SK-N-SH (cell line): ENCODE results near the gene TRPC4AP. TPM values are rescaled to one million over a fixed set of nuclear protein-coding genes. Genes with fewer than 3 reads are reported as not detected.

Experiments
- CTCF ChIA-PET: fragments of 300-600, 350-600 bp; formaldehyde crosslinking; extraction: SDS; loops from one replicate; lab custom pipeline; 2021; lab: Yijun Ruan, JAX
- POLR2A ChIA-PET: fragments of 350-600 bp; sonication (Branson Sonifier 250); formaldehyde crosslinking; extraction: SDS; loops from one replicate; lab custom pipeline; 2020; ENCODE audit warnings: antibody characterized with exemption, inconsistent platforms; lab: Yijun Ruan, JAX
- DNase-seq: peaks from one replicate; pipeline ENCODE4 v3.0.0; 2012
- H2AFZ ChIP-seq: fragments of 200-600 bp; sonication (generic); 2 replicates; pipeline ENCODE4 v1.8.1; 2016; ENCODE audit warnings: antibody characterized with exemption, mild to moderate bottlenecking, low read depth
- H3F3A ChIP-seq: fragments of 200-600 bp; sonication (generic); replicated peaks from 2 replicates; pipeline ENCODE3; 2016; ENCODE audit warnings: antibody characterized with exemption, mild to moderate bottlenecking; ENCODE audit not compliant: insufficient read depth
- H3K27ac ChIP-seq, 2 experiments: fragments of 200-500 bp in 1 of 2; fragments of 200-600 bp in 1 of 2; sonication (Bioruptor generic) in 1 of 2; sonication (generic), shearing (Covaris generic) in 1 of 2; 2 replicates each; pipeline versions ENCODE4 v1.5.1 to v1.6.1; 2014 to 2016; ENCODE audit warnings: low read depth in 2 of 2, inconsistent platforms in 1 of 2, low read length in 1 of 2, mild to moderate bottlenecking in 1 of 2, mixed read lengths in 1 of 2
- H3K27me3 ChIP-seq: fragments of 200-600 bp; sonication (generic), shearing (Covaris generic); 2 replicates; pipeline ENCODE4 v1.6.1; 2016; ENCODE audit warnings: mixed run types; ENCODE audit not compliant: insufficient read depth
- H3K36me3 ChIP-seq, 2 experiments: fragments of 200-500 bp in 1 of 2; fragments of 200-600 bp in 1 of 2; sonication (Bioruptor generic) in 1 of 2; sonication (generic) in 1 of 2; replicated peaks in 1 of 2; 2 replicates each; pipeline versions ENCODE3 to v1.5.1; 2014 to 2016; ENCODE audit warnings: low read length in 1 of 2, mild to moderate bottlenecking in 1 of 2; ENCODE audit not compliant: insufficient read depth in 2 of 2, control insufficient read depth in 1 of 2
- H3K4me1 ChIP-seq, 2 experiments: fragments of 200-500 bp in 1 of 2; fragments of 200-600 bp in 1 of 2; sonication (Bioruptor generic) in 1 of 2; sonication (generic), shearing (Covaris generic) in 1 of 2; 2 replicates each; pipeline versions ENCODE4 v1.5.1 to v1.6.1; 2014 to 2016; ENCODE audit warnings: low read depth in 1 of 2, low read length in 1 of 2, mixed run types in 1 of 2; ENCODE audit not compliant: insufficient read depth in 2 of 2, control insufficient read depth in 1 of 2
- H3K4me2 ChIP-seq: fragments of 200-600 bp; sonication (generic), shearing (Covaris generic); 2 replicates; pipeline ENCODE4 v1.6.1; 2017; ENCODE audit warnings: mixed run types
- H3K4me3 ChIP-seq, 2 experiments: fragments of 200-500 bp in 1 of 2; fragments of 200-600 bp in 1 of 2; sonication (Bioruptor generic) in 1 of 2; sonication (generic), shearing (Covaris generic) in 1 of 2; 2 replicates each; pipeline versions ENCODE4 v1.5.1 to v1.8.1; 2014 to 2016; ENCODE audit warnings: low read depth in 2 of 2, inconsistent platforms in 1 of 2, low read length in 1 of 2, mild to moderate bottlenecking in 1 of 2, mixed read lengths in 1 of 2, moderate library complexity in 1 of 2
- H3K79me2 ChIP-seq: fragments of 200-600 bp; sonication (generic); 2 replicates; pipeline ENCODE4 v1.8.1; 2017; ENCODE audit warnings: mild to moderate bottlenecking; ENCODE audit not compliant: insufficient read depth
- H3K9ac ChIP-seq: fragments of 200-600 bp; sonication (generic); 2 replicates; pipeline ENCODE4 v1.6.1; 2017; ENCODE audit warnings: mixed run types
- H3K9me2 ChIP-seq: fragments of 200-600 bp; sonication (generic); 2 replicates; pipeline ENCODE4 v1.6.1; 2017; ENCODE audit warnings: mixed run types
- H3K9me3 ChIP-seq: fragments of 200-600 bp; sonication (generic); 2 replicates; pipeline ENCODE4 v1.6.1; 2017; ENCODE audit warnings: mixed run types, mild to moderate bottlenecking, moderate library complexity
- H4K20me1 ChIP-seq: fragments of 200-600 bp; sonication (generic); 2 replicates; pipeline ENCODE4 v1.6.1; 2017; ENCODE audit warnings: mild to moderate bottlenecking, mixed run types; ENCODE audit not compliant: insufficient read depth
- ELF1 ChIP-seq: IDR thresholded peaks from 2 replicates; pipeline ENCODE4 v1.4.0; 2012
- EP300 ChIP-seq, 2 experiments: IDR thresholded peaks; 2 replicates each; pipeline versions ENCODE4 v1.4.0 to v1.6.1; 2012; ENCODE audit warnings: borderline replicate concordance in 1 of 2, low read depth in 1 of 2, low read length in 1 of 2
- GABPA ChIP-seq: IDR thresholded peaks from 2 replicates; pipeline ENCODE4 v1.4.0; 2012; ENCODE audit warnings: low read depth, mild to moderate bottlenecking
- GATA2 ChIP-seq: sonication (generic); formaldehyde crosslinking; IDR thresholded peaks from 2 replicates; pipeline ENCODE4 v1.5.0; 2020; ENCODE audit warnings: mild to moderate bottlenecking, missing genetic modification reagents
- MXI1 ChIP-seq: IDR thresholded peaks from 2 replicates; pipeline ENCODE4 v1.6.1; 2012; ENCODE audit warnings: mild to moderate bottlenecking, low read depth, low read length, improper control_type of control experiment
- RXRA ChIP-seq: IDR thresholded peaks from 2 replicates; pipeline ENCODE4 v1.4.0; 2012; ENCODE audit warnings: low read depth, mild to moderate bottlenecking, borderline replicate concordance
- WGBS: methylation state at CpG from one replicate; pipeline ENCODE4 v1.1.6; 2017; ENCODE audit warnings: low lambda C conversion rate; 5-methylcytosine and 5-hydroxymethylcytosine counted together
- polyA plus RNA-seq, 3 experiments: library from polyadenylated mRNA; depleted of rRNA; stranded (reverse); fragments of >200 nt; gene quantifications; 2 replicates each; pipeline ENCODE4 v1.2.3, GENCODE V29; 2012
- TF ChIP-seq, protein P1 (sequence below): IDR thresholded peaks from 2 replicates; pipeline ENCODE4 v1.6.1; 2012; ENCODE audit warnings: mild to moderate bottlenecking, low read depth, low read length, moderate library complexity
- TF ChIP-seq, protein P2 (sequence below): IDR thresholded peaks from 2 replicates; pipeline ENCODE4 v1.4.0; 2012; ENCODE audit warnings: low read depth, borderline replicate concordance
- TF ChIP-seq, protein P3 (sequence below): fragments of 150-350 bp; IDR thresholded peaks from 2 replicates; pipeline ENCODE4 v1.6.1; 2016; ENCODE audit warnings: mild to moderate bottlenecking, low read depth, low read length
- TF ChIP-seq, protein P4 (sequence below): IDR thresholded peaks from 2 replicates; pipeline ENCODE4 v1.4.0; 2012; ENCODE audit warnings: low read depth, borderline replicate concordance
- TF ChIP-seq, protein P5 (sequence below): IDR thresholded peaks from 2 replicates; pipeline ENCODE4 v1.4.0; 2012; ENCODE audit warnings: low read depth

The TRPC4AP gene
- polyA plus RNA-seq, 1 of the 3 experiments (the other 2 are of a cell fraction): 57.4 TPM

DNA sequence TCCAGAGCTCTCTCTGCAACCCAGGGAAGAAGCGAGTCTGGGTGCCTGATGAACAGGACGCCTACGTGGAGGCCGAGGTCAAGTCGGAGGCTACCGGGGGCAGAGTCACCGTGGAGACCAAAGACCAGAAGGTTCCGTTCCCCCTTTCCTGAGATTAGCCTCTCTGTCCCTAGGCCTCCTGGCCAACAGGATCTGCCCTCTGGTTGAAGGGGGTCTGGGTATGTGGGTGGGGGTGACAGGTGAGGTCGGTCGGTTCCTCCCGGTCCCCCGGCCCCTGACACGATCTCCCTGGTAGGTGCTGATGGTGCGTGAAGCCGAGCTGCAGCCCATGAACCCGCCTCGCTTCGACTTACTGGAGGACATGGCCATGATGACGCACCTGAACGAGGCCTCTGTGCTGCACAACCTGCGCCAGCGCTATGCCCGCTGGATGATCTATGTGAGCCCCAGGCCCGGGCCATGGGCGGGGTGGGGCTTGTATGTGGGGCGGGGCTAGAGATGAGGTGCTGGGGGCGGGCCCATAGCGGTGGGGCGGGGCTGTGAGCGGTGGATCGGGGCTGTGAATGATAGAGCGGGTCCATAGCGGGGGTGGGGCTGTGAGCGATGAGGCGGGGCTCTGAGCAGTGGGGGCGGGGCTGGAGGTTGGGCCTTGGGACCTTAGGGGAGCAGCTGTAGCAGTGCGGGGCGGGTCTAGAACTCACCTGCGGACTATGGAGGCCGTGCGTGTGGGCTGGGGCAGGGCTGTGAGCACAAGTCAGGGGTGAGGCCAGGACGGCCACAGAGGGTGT, 113.0 kb downstream of the TRPC4AP start (continued):
- TF ChIP-seq, protein P1, sequence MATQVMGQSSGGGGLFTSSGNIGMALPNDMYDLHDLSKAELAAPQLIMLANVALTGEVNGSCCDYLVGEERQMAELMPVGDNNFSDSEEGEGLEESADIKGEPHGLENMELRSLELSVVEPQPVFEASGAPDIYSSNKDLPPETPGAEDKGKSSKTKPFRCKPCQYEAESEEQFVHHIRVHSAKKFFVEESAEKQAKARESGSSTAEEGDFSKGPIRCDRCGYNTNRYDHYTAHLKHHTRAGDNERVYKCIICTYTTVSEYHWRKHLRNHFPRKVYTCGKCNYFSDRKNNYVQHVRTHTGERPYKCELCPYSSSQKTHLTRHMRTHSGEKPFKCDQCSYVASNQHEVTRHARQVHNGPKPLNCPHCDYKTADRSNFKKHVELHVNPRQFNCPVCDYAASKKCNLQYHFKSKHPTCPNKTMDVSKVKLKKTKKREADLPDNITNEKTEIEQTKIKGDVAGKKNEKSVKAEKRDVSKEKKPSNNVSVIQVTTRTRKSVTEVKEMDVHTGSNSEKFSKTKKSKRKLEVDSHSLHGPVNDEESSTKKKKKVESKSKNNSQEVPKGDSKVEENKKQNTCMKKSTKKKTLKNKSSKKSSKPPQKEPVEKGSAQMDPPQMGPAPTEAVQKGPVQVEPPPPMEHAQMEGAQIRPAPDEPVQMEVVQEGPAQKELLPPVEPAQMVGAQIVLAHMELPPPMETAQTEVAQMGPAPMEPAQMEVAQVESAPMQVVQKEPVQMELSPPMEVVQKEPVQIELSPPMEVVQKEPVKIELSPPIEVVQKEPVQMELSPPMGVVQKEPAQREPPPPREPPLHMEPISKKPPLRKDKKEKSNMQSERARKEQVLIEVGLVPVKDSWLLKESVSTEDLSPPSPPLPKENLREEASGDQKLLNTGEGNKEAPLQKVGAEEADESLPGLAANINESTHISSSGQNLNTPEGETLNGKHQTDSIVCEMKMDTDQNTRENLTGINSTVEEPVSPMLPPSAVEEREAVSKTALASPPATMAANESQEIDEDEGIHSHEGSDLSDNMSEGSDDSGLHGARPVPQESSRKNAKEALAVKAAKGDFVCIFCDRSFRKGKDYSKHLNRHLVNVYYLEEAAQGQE: no peak
- TF ChIP-seq, protein P2, sequence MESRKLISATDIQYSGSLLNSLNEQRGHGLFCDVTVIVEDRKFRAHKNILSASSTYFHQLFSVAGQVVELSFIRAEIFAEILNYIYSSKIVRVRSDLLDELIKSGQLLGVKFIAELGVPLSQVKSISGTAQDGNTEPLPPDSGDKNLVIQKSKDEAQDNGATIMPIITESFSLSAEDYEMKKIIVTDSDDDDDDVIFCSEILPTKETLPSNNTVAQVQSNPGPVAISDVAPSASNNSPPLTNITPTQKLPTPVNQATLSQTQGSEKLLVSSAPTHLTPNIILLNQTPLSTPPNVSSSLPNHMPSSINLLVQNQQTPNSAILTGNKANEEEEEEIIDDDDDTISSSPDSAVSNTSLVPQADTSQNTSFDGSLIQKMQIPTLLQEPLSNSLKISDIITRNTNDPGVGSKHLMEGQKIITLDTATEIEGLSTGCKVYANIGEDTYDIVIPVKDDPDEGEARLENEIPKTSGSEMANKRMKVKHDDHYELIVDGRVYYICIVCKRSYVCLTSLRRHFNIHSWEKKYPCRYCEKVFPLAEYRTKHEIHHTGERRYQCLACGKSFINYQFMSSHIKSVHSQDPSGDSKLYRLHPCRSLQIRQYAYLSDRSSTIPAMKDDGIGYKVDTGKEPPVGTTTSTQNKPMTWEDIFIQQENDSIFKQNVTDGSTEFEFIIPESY: no peak
- TF ChIP-seq EP300 (IDR thresholded peaks at IDR 0.05; ENCODE audit: borderline replicate concordance in 1 of 2, low read depth in 1 of 2, low read length in 1 of 2): no peak
- TF ChIP-seq, protein P3, sequence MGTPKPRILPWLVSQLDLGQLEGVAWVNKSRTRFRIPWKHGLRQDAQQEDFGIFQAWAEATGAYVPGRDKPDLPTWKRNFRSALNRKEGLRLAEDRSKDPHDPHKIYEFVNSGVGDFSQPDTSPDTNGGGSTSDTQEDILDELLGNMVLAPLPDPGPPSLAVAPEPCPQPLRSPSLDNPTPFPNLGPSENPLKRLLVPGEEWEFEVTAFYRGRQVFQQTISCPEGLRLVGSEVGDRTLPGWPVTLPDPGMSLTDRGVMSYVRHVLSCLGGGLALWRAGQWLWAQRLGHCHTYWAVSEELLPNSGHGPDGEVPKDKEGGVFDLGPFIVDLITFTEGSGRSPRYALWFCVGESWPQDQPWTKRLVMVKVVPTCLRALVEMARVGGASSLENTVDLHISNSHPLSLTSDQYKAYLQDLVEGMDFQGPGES: no peak

DNA sequence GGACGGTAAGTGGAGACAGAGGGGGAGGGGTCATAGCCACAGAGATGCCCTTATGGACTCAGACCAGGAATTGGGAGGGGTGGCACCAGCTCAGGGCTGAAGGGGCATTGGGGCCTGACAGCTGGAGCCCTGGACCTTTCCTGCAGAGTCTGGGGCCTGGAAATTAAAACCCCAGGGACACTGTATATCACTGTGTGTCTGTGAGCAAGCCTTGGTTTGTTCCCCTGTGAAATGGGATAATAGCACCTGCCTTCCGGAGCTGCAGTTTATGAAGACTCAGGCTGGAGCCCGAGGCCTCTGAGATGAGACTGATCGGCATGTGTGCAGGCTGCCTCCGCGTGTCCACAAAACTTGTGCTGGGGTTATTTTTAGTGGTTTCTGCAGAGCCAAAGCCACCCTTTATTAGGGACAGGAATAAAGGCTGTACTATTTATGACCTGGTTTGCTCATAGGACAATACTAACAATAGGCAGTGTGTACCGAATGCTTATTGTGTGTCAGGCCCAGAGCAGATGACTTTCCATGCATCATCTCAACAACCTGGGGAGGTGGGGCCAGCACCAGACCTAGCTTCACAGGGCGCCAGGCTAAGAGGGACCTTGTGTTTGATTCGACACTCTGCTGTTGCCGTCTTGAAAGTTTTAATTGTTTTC, 114.4 kb downstream of the TRPC4AP start:
- CTCF ChIA-PET: interaction anchor here (0.9 kb wide), 1 partner anchor 105 kb away, joined by 3 read pairs; no protein-coding TSS in a partner anchor
- no peak overlapping the region for H3K4me2 ChIP-seq
- H3K9me2 ChIP-seq: no peaks in the 10 kb centered on the region
- H3K4me1 ChIP-seq: peaks cover 0 to 7% of the 10 kb centered on the region in 2 experiments; a peak in 1 of 4 replicates
- WGBS: 86% methylated on average over 9 of the region's 10 CpGs
- H3F3A ChIP-seq: no peaks in the 10 kb centered on the region
- no peak overlapping the region for H3K27ac ChIP-seq
- H3K27me3 ChIP-seq: no peaks in the 10 kb centered on the region; the same call in 1 of the 2 replicates
- H3K36me3 ChIP-seq: no peaks in the 10 kb centered on the region
- no peaks in the 10 kb centered on the region for H4K20me1 ChIP-seq
- no peaks in the 10 kb centered on the region for H3K9me3 ChIP-seq
- no peak overlapping the region for H2AFZ ChIP-seq
- H3K4me3 ChIP-seq: no peak overlapping the region
- no peak overlapping the region for H3K9ac ChIP-seq
- no peaks in the 10 kb centered on the region for H3K79me2 ChIP-seq
- POLR2A ChIA-PET: no interaction called here
- DNase-seq: no peak
- TF ChIP-seq, protein P4, sequence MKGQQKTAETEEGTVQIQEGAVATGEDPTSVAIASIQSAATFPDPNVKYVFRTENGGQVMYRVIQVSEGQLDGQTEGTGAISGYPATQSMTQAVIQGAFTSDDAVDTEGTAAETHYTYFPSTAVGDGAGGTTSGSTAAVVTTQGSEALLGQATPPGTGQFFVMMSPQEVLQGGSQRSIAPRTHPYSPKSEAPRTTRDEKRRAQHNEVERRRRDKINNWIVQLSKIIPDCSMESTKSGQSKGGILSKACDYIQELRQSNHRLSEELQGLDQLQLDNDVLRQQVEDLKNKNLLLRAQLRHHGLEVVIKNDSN: no peak
- TF ChIP-seq, protein P1: no peak
- TF ChIP-seq GATA2 (CRISPR knock-in tag) (no peak), RXRA (no peak), ELF1 (no peak), GABPA (no peak), MXI1 (no peak)
- TF ChIP-seq, protein P2: no peak
- TF ChIP-seq, protein P5, sequence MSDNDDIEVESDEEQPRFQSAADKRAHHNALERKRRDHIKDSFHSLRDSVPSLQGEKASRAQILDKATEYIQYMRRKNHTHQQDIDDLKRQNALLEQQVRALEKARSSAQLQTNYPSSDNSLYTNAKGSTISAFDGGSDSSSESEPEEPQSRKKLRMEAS: no peak
